Stimulated activated CD4-positive, alpha-beta T cell treated with anti-CD3 and anti-CD28 coated beads, TNF-alpha, amount 100 ng/mL, for 24 hours (primary cell): ENCODE data around the gene CES4A.
A peak's percentile ranks its signal among the peaks of the same experiment; 100 is the strongest.
"Not testable (repeated sequence)": the region's sequence is repeated elsewhere in the genome, so short reads cannot be mapped to it uniquely, and the experiment has no call there.

Source experiments
- DNase-seq, 3 experiments: peaks; one replicate each; pipeline ENCODE4 v3.0.0-alpha.2; 2020; ENCODE audit warnings: low read depth in 3 of 3

Gene CES4A

GRCh38 chr16:67019171-67019570, 30.8 kb downstream of the CES4A start:
- no peak for DNase-seq

GRCh38 chr16:67021321-67021720, 32.9 kb downstream of the CES4A start:
- DNase-seq, result no peak

- DNase-seq, result no peak
Observed at GRCh38 chr16:67022531-67023214, 34.3 kb downstream of the CES4A start.

- DNase-seq, result no peak
Observed at GRCh38 chr16:67023689-67024088, 35.3 kb downstream of the CES4A start.

GRCh38 chr16:67024384-67025209, 36.2 kb downstream of the CES4A start:
- no peak for DNase-seq

- DNase-seq, result no peak
Observed at GRCh38 chr16:67025210-67025550, 36.8 kb downstream of the CES4A start.

- no peak for DNase-seq
Observed at GRCh38 chr16:67026570-67026969, 38.2 kb downstream of the CES4A start.

- no peak for DNase-seq
Observed at GRCh38 chr16:67027046-67027445, 38.7 kb downstream of the CES4A start.

GRCh38 chr16:67028167-67028695, 39.8 kb downstream of the CES4A start:
- no peak for DNase-seq

- DNase-seq, result peak; percentile 79 to 92 (median 87)
Observed at GRCh38 chr16:67028696-67029253, 40.4 kb downstream of the CES4A start, which contains the start of gene CBFB. TSS of gene CBFB (plus strand) at chr16:67029149. CDS start at chr16:67029408, 259 bp downstream.

- DNase-seq, result peak; percentile 27 to 64 (median 30)
Observed at GRCh38 chr16:67029254-67030096, 41.1 kb downstream of the CES4A start.

GRCh38 chr16:67030221-67030962, 42.0 kb downstream of the CES4A start:
- no peak for DNase-seq

- DNase-seq, result no peak
Observed at GRCh38 chr16:67034487-67034886, 46.1 kb downstream of the CES4A start.

GRCh38 chr16:67035364-67035763, 47.0 kb downstream of the CES4A start:
- DNase-seq, result no peak

GRCh38 chr16:67036323-67036741, 47.9 kb downstream of the CES4A start:
- DNase-seq, result no peak

GRCh38 chr16:67039260-67040020, 51.1 kb downstream of the CES4A start:
- DNase-seq, result no peak

GRCh38 chr16:67040166-67040565, 51.8 kb downstream of the CES4A start:
- DNase-seq, result no peak

- DNase-seq, result no peak
Observed at GRCh38 chr16:67040906-67041305, 52.5 kb downstream of the CES4A start.

GRCh38 chr16:67041520-67041919, 53.1 kb downstream of the CES4A start:
- DNase-seq, result not testable (repeated sequence)

GRCh38 chr16:67043420-67043819, 55.0 kb downstream of the CES4A start:
- DNase-seq, result no peak
